Type B pancreatic cell (in vitro differentiated cells): ENCODE results near the gene SQSTM1. TPM values are rescaled to one million over a fixed set of nuclear protein-coding genes. Genes with fewer than 3 reads are reported as not detected.

Experiments
- DNase-seq: peaks from one replicate; pipeline ENCODE4 v3.0.0; 2021; ENCODE audit warnings: mixed read lengths; ENCODE audit not compliant: unreplicated experiment; ENCODE audit errors: extremely low spot score
- H3K27ac Mint-ChIP-seq: 2 replicates; pipeline ENCODE4 v1.8.0; 2021; ENCODE audit warnings: mild to moderate bottlenecking, mixed read lengths
- H3K27me3 Mint-ChIP-seq: 2 replicates; pipeline ENCODE4 v1.8.0; 2021; ENCODE audit warnings: mixed read lengths
- H3K36me3 Mint-ChIP-seq: 2 replicates; pipeline ENCODE4 v1.8.0; 2021; ENCODE audit warnings: mixed read lengths
- H3K4me1 Mint-ChIP-seq: one replicate; pipeline ENCODE4 v1.8.0; 2021; ENCODE audit warnings: mixed read lengths; ENCODE audit not compliant: unreplicated experiment
- H3K4me3 Mint-ChIP-seq: 2 replicates; pipeline ENCODE4 v1.8.0; 2021; ENCODE audit warnings: mild to moderate bottlenecking, mixed read lengths
- H3K9me3 Mint-ChIP-seq: 2 replicates; pipeline ENCODE4 v1.8.0; 2021; ENCODE audit warnings: mixed read lengths
- total RNA-seq: library from RNA; stranded (reverse); gene quantifications from 2 replicates; pipeline ENCODE4 v1.2.1, GENCODE V29; 2021; ENCODE audit warnings: low replicate concordance
- TF ChIP-seq, protein P1 (sequence below): fragments of 200-600 bp; sonication (generic); conservative IDR thresholded peaks from 2 replicates; pipeline ENCODE4 v1.5.0; 2021; ENCODE audit warnings: antibody characterized with exemption, mild to moderate bottlenecking

SQSTM1 gene
- total RNA-seq, 1 donor from 2014 or later: 133 TPM

DNA sequence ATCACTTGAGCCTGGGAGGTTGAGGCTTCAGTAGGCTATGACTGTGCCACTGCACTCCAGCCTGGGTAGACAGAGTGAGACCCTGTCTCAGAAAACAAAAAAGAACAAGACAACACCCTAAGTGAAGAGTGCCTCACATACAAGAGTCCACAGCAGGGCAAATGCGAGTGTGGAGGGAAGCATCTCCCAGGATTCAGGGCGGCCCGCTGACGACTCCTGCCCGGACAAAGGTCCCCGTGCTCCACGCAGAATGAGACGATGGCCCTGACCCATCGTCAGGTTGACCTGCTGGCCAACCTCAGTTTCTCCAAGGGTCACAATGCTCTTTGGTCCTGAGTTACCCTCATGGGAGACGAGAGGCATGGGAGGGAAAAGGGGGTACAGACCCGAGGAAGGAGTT is 19.6 kb downstream of the SQSTM1 start:
- no peaks in the 10 kb centered on the region for H3K27me3 Mint-ChIP-seq
- H3K27ac Mint-ChIP-seq: peak overlapping the region; percentile 66
- DNase-seq: no peak
- peaks cover 5% of the 10 kb centered on the region for H3K9me3 Mint-ChIP-seq
- H3K4me3 Mint-ChIP-seq: no peak overlapping the region
- peaks cover 4% of the 10 kb centered on the region for H3K4me1 Mint-ChIP-seq
- peaks cover 39% of the 10 kb centered on the region for H3K36me3 Mint-ChIP-seq
- TF ChIP-seq, protein P1, sequence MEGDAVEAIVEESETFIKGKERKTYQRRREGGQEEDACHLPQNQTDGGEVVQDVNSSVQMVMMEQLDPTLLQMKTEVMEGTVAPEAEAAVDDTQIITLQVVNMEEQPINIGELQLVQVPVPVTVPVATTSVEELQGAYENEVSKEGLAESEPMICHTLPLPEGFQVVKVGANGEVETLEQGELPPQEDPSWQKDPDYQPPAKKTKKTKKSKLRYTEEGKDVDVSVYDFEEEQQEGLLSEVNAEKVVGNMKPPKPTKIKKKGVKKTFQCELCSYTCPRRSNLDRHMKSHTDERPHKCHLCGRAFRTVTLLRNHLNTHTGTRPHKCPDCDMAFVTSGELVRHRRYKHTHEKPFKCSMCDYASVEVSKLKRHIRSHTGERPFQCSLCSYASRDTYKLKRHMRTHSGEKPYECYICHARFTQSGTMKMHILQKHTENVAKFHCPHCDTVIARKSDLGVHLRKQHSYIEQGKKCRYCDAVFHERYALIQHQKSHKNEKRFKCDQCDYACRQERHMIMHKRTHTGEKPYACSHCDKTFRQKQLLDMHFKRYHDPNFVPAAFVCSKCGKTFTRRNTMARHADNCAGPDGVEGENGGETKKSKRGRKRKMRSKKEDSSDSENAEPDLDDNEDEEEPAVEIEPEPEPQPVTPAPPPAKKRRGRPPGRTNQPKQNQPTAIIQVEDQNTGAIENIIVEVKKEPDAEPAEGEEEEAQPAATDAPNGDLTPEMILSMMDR: no peak

DNA sequence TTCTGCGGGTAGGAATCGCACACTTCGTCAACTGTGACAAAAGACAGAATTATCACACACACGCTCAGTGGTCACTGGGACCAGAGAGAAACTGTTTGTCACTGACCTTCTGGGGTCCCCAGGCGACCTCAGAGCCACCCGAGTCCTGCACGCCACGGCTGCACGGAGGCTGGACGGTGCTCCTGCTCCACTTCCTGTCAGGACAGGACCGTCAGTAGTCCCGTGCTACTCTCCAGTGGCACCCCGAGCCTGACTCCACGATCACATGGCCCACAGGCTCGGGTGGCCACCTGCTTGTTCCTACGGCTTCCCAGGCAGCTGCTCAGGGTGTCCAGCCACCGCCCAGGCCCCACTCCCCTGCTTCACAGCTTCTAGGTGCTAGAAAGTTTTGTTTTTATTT is 20.1 kb downstream of the SQSTM1 start:
- Mint-ChIP-seq H3K4me3 (no peak overlapping the region), H3K9me3 (peaks cover 5% of the 10 kb centered on the region), H3K4me1 (peaks cover 4% of the 10 kb centered on the region), H3K27ac (peak overlapping the region; percentile 66), H3K27me3 (no peaks in the 10 kb centered on the region), H3K36me3 (peaks cover 39% of the 10 kb centered on the region)
- TF ChIP-seq, protein P1: no peak
- DNase-seq: no peak

DNA sequence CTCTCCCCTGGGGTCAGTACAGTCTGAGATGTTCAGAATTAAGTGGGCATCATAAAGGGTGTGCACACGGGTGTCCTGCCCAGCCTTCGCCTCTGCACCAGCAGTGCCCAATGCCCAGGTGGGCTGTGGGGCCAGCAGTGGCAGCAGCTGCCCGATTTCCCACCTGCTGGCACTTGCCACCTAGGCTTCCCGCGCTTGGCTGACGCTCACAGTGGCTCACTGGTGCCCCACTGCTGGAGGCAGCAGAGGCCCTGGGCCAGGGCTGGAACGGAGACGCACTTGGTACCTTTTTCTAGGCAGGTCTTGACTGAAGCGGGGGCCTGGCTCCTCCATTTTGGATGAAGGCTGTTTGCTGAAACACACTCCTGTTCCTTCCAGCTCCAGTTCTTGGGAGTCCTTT is 20.9 kb downstream of the SQSTM1 start:
- TF ChIP-seq, protein P1: no peak
- Mint-ChIP-seq H3K27me3 (no peaks in the 10 kb centered on the region), H3K36me3 (peaks cover 38% of the 10 kb centered on the region), H3K9me3 (peaks cover 5% of the 10 kb centered on the region), H3K4me1 (peaks cover 2% of the 10 kb centered on the region), H3K4me3 (no peak overlapping the region), H3K27ac (peak overlapping the region; percentile 66)
- no peak for DNase-seq

DNA sequence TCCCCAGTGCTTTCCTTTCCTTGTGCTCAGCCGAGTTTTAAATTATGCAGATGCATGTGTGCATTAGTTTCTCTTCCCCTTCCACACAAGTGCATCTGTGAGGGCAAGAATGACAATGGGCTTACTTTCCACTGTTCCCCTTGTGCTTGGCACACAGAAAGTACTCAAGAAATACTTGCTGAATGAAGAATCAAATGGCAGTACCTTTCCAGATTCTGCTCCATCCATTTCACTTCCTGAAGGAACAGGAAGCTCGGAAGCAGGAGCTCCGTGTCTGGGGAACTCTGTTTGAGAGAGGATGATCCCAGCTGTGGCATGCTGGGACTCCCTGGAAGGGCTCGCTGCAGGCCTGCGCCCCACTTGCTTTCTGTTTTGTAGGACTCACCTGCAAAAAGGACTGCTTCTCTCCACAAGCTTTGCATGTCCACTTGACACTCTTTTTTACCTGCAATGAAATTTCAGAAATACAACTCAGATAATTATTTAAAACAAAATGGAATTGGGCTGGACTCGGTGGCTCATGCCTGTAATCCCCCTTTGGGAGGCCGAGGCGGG is 32.4 kb downstream of the SQSTM1 start:
- peaks cover 12% of the 10 kb centered on the region for H3K36me3 Mint-ChIP-seq
- peaks cover 8% of the 10 kb centered on the region for H3K4me1 Mint-ChIP-seq

DNA sequence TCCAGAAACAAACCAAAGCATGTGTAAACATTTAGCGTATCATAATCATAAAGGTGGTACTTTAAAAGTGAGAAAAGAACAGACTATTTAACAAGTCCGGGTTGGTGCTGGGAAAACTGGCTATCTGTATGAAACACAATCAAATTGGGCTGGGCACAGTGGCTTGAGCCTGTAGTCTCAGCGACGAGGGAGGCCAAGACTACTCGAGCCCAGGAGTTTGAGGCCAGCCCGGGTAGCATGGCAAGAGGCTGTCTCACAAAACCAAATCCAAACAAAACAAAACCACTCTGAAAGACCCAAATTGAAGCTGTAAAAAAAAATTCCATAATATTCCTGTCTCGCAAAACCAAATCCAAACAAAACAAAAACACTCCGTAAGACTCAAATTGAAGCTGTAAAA is 33.7 kb downstream of the SQSTM1 start:
- DNase-seq: no peak
- H3K4me1 Mint-ChIP-seq: peaks cover 9% of the 10 kb centered on the region
- peaks cover 13% of the 10 kb centered on the region for H3K36me3 Mint-ChIP-seq
- H3K27ac Mint-ChIP-seq: no peak overlapping the region
- H3K4me3 Mint-ChIP-seq: no peak overlapping the region
- no peaks in the 10 kb centered on the region for H3K9me3 Mint-ChIP-seq
- H3K27me3 Mint-ChIP-seq: no peaks in the 10 kb centered on the region
- TF ChIP-seq, protein P1: no peak

More for the DNA sequence above, 32.4 kb downstream of the SQSTM1 start:
- Mint-ChIP-seq H3K4me3 (no peak overlapping the region), H3K27ac (no peak overlapping the region), H3K9me3 (no peaks in the 10 kb centered on the region), H3K27me3 (no peaks in the 10 kb centered on the region)
- DNase-seq: no peak
- TF ChIP-seq, protein P1: no peak

DNA sequence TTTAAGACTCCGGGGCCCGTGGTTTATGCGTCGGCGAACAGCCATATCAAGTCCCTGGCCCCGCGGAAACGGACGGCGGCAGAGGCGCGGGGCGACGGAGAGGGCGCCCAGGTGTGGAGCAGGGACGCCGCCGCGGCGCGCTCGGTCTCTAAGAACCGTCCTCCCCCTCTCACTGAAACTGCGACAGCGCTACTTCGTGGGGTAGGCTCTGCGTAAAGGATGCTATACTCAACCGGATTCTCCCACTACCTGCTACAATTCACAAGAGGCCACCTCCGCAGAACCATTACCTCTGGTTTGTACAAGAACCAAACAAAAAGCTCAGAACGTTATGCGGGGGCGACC is 37.5 kb downstream of the SQSTM1 start:
- Mint-ChIP-seq H3K27me3 (no peaks in the 10 kb centered on the region), H3K4me1 (peaks cover 18% of the 10 kb centered on the region), H3K27ac (peak overlapping the region; percentile 93), H3K36me3 (peaks cover 10% of the 10 kb centered on the region), H3K9me3 (no peaks in the 10 kb centered on the region), H3K4me3 (peak overlapping the region; percentile 93)
- DNase-seq: no peak
- TF ChIP-seq, protein P1: no peak
